GM18909 (cell line): Measurements from ENCODE around the gene PRPSAP2.
"Not testable (repeated sequence)": the region's sequence is repeated elsewhere in the genome, so short reads cannot be mapped to it uniquely, and the experiment has no call there.

Source experiments
- ATAC-seq: cut with Tn5 transposase; IDR thresholded peaks from one replicate; pipeline ENCODE4 v1.9.1; 2021; ENCODE audit warnings: mild to moderate bottlenecking; ENCODE audit not compliant: unreplicated experiment, poor library complexity

PRPSAP2 gene

GRCh38 chr17:18877104-18877645, 19.2 kb downstream of the PRPSAP2 start:
- ATAC-seq = no peak

- no peak for ATAC-seq
These were observed 30.9 kb downstream of the PRPSAP2 start for GRCh38 chr17:18888766-18889290.

- no peak for ATAC-seq
These were observed 31.7 kb downstream of the PRPSAP2 start for GRCh38 chr17:18889658-18890057.

- no peak for ATAC-seq
These were observed 33.6 kb downstream of the PRPSAP2 start for GRCh38 chr17:18891541-18891940.

GRCh38 chr17:18896146-18896545, 38.2 kb downstream of the PRPSAP2 start:
- no peak for ATAC-seq

GRCh38 chr17:18896947-18897346, 39.0 kb downstream of the PRPSAP2 start:
- ATAC-seq = no peak

- no peak for ATAC-seq
These were observed 46.6 kb downstream of the PRPSAP2 start for GRCh38 chr17:18904482-18904881.

GRCh38 chr17:18905226-18905625, 47.3 kb downstream of the PRPSAP2 start:
- ATAC-seq = no peak

- ATAC-seq = no peak
These were observed 52.4 kb downstream of the PRPSAP2 start for GRCh38 chr17:18910326-18910725.

- ATAC-seq = no peak
These were observed 53.0 kb downstream of the PRPSAP2 start for GRCh38 chr17:18910881-18911280.

- no peak for ATAC-seq
These were observed 59.0 kb downstream of the PRPSAP2 start for GRCh38 chr17:18916816-18917500.

- no peak for ATAC-seq
These were observed 59.6 kb downstream of the PRPSAP2 start for GRCh38 chr17:18917506-18918032.

- no peak for ATAC-seq
These were observed 62.0 kb downstream of the PRPSAP2 start for GRCh38 chr17:18919963-18920362.

- ATAC-seq = peak; percentile 44
These were observed 63.0 kb downstream of the PRPSAP2 start for GRCh38 chr17:18920911-18921441.

- ATAC-seq = no peak
These were observed 63.6 kb downstream of the PRPSAP2 start for GRCh38 chr17:18921485-18921884.

GRCh38 chr17:18921912-18922451, 64.1 kb downstream of the PRPSAP2 start:
- ATAC-seq = peak; percentile 66

GRCh38 chr17:18922596-18922995, 64.7 kb downstream of the PRPSAP2 start:
- not testable (repeated sequence) for ATAC-seq

GRCh38 chr17:18925187-18925586, 67.3 kb downstream of the PRPSAP2 start:
- ATAC-seq = no peak

GRCh38 chr17:18928628-18929125, 70.7 kb downstream of the PRPSAP2 start:
- ATAC-seq = no peak

- no peak for ATAC-seq
These were observed 74.6 kb downstream of the PRPSAP2 start for GRCh38 chr17:18932360-18933055.
